K562 (cell line): Measurements from ENCODE around the gene CDHR2. TPM values are rescaled to one million over a fixed set of nuclear protein-coding genes. Genes with fewer than 3 reads are reported as not detected.

Experiments
- ADNP ChIP-seq: fragments of 200-800 bp; sonication (Bioruptor generic); IDR thresholded peaks from 2 replicates; pipeline ENCODE4 v1.6.1; 2016; ENCODE audit warnings: missing genetic modification characterization, missing compliant biosample characterization
- CBX1 ChIP-seq: sonication (generic); IDR thresholded peaks from 2 replicates; pipeline ENCODE4 v1.6.1; 2016; ENCODE audit warnings: antibody characterized with exemption, low read depth, mild to moderate bottlenecking
- CBX3 ChIP-seq, 2 experiments: IDR thresholded peaks; 1 replicate in 1 of 2; 2 replicates in 1 of 2; pipeline ENCODE4 v1.6.1; 2012; ENCODE audit warnings: inconsistent platforms in 2 of 2, low read length in 2 of 2, borderline replicate concordance in 1 of 2, control low read depth in 1 of 2
- HDAC1 ChIP-seq, 2 experiments: fragments of 450-650 bp; IDR thresholded peaks; 2 replicates each; pipeline ENCODE4 v1.6.1; 2016 to 2017; ENCODE audit warnings: inconsistent platforms in 1 of 2, mild to moderate bottlenecking in 1 of 2, moderate library complexity in 1 of 2
- HDAC2 ChIP-seq: fragments of 450-650 bp; IDR thresholded peaks from 2 replicates; pipeline ENCODE4 v1.6.1; 2016; ENCODE audit warnings: mild to moderate bottlenecking
- JUND ChIP-seq, 2 experiments: IDR thresholded peaks; 2 replicates in 1 of 2; 3 replicates in 1 of 2; pipeline ENCODE4 v1.6.1; 2011; ENCODE audit warnings: borderline replicate concordance in 2 of 2, low read depth in 2 of 2, low read length in 2 of 2, improper control_type of control experiment in 1 of 2, missing biosample characterization in 1 of 2, missing genetic modification characterization in 1 of 2, missing genetic modification reagents in 1 of 2
- KAT7 ChIP-seq: sonication (generic); formaldehyde crosslinking; IDR thresholded peaks from 2 replicates; pipeline ENCODE4 v1.8.0; 2022; ENCODE audit warnings: missing genetic modification reagents, mild to moderate bottlenecking, borderline replicate concordance
- PTBP1 ChIP-seq: fragments of 200-400 bp; formaldehyde crosslinking; IDR thresholded peaks from 2 replicates; pipeline ENCODE4 v1.6.1; 2017; ENCODE audit warnings: low read depth, low read length
- SMARCA5 ChIP-seq: fragments of 450-650 bp; IDR thresholded peaks from 2 replicates; pipeline ENCODE4 v1.6.1; 2016
- TAF9B ChIP-seq: fragments of 450-650 bp; IDR thresholded peaks from 2 replicates; pipeline ENCODE4 v1.6.1; 2018; ENCODE audit warnings: mild to moderate bottlenecking; ENCODE audit not compliant: partially characterized antibody
- ZFP30 ChIP-seq: fragments of 250-450 bp; sonication (Bioruptor Pico); IDR thresholded peaks from 2 replicates; pipeline ENCODE4 v1.8.0; 2022; ENCODE audit warnings: moderate library complexity, mild to moderate bottlenecking, inconsistent platforms, borderline replicate concordance
- ZNF263 ChIP-seq: sonication (generic); formaldehyde crosslinking; IDR thresholded peaks from 2 replicates; pipeline ENCODE4 v1.8.0; 2022; ENCODE audit warnings: mild to moderate bottlenecking, missing genetic modification reagents, borderline replicate concordance
- polyA plus RNA-seq, 8 experiments: library from polyadenylated mRNA; depleted of rRNA in 4 of 8; stranded (reverse) in 5 of 8; unstranded in 3 of 8; fragments of >200 nt; fragmentation: Nextera tagmentation in 2 of 8; fragmentation: Illumina TruSeq in 1 of 8; extraction: Ambion mirVana in 2 of 8; extraction: Trizol in 1 of 8; gene quantifications; 2 replicates each; pipeline versions ENCODE4 v1.2.1 to v1.2.3, GENCODE V29; 2011 to 2014; ENCODE audit warnings: inconsistent platforms in 1 of 8, missing spikeins in 1 of 8
- total RNA-seq, 7 experiments: library from RNA; depleted of rRNA in 6 of 7; stranded (reverse); fragments of >200 nt in 6 of 7; fragmentation: Illumina TruSeq in 2 of 7; extraction: Trizol in 2 of 7; gene quantifications; 2 replicates each; pipeline versions ENCODE4 v1.2.1 to v1.2.3, GENCODE V29; 2011 to 2021; ENCODE audit warnings: low replicate concordance in 1 of 7
- TF ChIP-seq, protein P1 (sequence below): fragments of 450-650 bp; formaldehyde crosslinking; IDR thresholded peaks from 2 replicates; pipeline ENCODE4 v1.4.0; 2020; ENCODE audit warnings: mild to moderate bottlenecking

The CDHR2 gene
- total and polyA plus RNA-seq, 9 of the 15 experiments (the other 6 are each of a cell fraction or from before 2014, with no cell fraction given): 0.01 to 0.62 (median 0.09) TPM; not detected in 2

- TF ChIP-seq ADNP (tag) (peak; percentile 59; the same call in 1 of the 2 replicates), ZFP30 (no peak), CBX3 (IDR thresholded peaks at IDR 0.05; ENCODE audit: borderline replicate concordance in 1 of 2, low read length in 2 of 2) (peak in 1 of 2 experiments; percentile 57; a peak in 1 of 3 replicates), JUND (IDR thresholded peaks at IDR 0.05; ENCODE audit: borderline replicate concordance, low read depth, low read length) (no peak), JUND (tag; IDR thresholded peaks at IDR 0.05; ENCODE audit: borderline replicate concordance, low read depth, low read length) (no peak), SMARCA5 (peak; percentile 58; the same call in 1 of the 2 replicates), CBX1 (0 out of 2 replicates have a peak, but pooled peaks have one; percentile 39), TAF9B (no peak), ZNF263 (CRISPR knock-in tag) (no peak), HDAC1 (IDR thresholded peaks at IDR 0.05) (0 out of 4 replicates have a peak, but pooled peaks of 1 of the 2 experiments have one; percentile 29), HDAC2 (peak; percentile 60; the same call in 1 of the 2 replicates), KAT7 (no peak), PTBP1 (0 out of 2 replicates have a peak, but pooled peaks have one; percentile 78)
- TF ChIP-seq, protein P1, sequence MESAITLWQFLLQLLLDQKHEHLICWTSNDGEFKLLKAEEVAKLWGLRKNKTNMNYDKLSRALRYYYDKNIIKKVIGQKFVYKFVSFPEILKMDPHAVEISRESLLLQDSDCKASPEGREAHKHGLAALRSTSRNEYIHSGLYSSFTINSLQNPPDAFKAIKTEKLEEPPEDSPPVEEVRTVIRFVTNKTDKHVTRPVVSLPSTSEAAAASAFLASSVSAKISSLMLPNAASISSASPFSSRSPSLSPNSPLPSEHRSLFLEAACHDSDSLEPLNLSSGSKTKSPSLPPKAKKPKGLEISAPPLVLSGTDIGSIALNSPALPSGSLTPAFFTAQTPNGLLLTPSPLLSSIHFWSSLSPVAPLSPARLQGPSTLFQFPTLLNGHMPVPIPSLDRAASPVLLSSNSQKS (CRISPR knock-in tag): no peak
- TF ChIP-seq, all 486 proteins: peak for 13
These were observed 57.7 kb downstream of the CDHR2 start (continued) for GRCh38 chr5:176606875-176607274.
